H1 (cell line): Measurements from ENCODE around the gene STEAP1. TPM values are rescaled to one million over a fixed set of nuclear protein-coding genes. Genes with fewer than 3 reads are reported as not detected.

Source experiments
- CTCF ChIA-PET: fragments of 300-600 bp; sonication (Branson Sonifier 250); formaldehyde crosslinking; loops from one replicate; lab custom pipeline; 2021; ENCODE audit not compliant: partially characterized antibody; lab: Charles Lee
- POLR2A ChIA-PET: fragments of 300-600 bp; sonication (Branson Sonifier 250); formaldehyde crosslinking; loops from one replicate; lab custom pipeline; 2021; ENCODE audit warnings: inconsistent platforms; ENCODE audit not compliant: partially characterized antibody; lab: Charles Lee
- DNase-seq, 2 experiments: peaks; one replicate each; pipeline versions ENCODE4 v3.0.0 to v3.0.0-alpha.2; 2010 to 2022; ENCODE audit warnings: low spot score in 2 of 2, low read depth in 1 of 2, mixed read lengths in 1 of 2
- FAIRE-seq: peaks from 2 replicates; lab custom pipeline; 2011; peaks lifted over from hg19 to GRCh38; lab: Jason Lieb, UNC
- H2AFZ ChIP-seq: 2 replicates; pipeline ENCODE4 v1.8.1; 2012; ENCODE audit warnings: low read length, inconsistent platforms
- H2AK5ac ChIP-seq: 2 replicates; pipeline ENCODE4 v1.6.1; 2013; ENCODE audit warnings: low read depth, low read length
- H2BK120ac ChIP-seq: replicated peaks from 2 replicates; pipeline ENCODE3; 2013; ENCODE audit warnings: low read depth, low read length, inconsistent platforms
- H2BK12ac ChIP-seq: 2 replicates; pipeline ENCODE4 v1.6.1; 2013; ENCODE audit warnings: low read depth, low read length
- H2BK15ac ChIP-seq: 2 replicates; pipeline ENCODE4 v1.6.1; 2013; ENCODE audit warnings: low read length
- H2BK20ac ChIP-seq: 2 replicates; pipeline ENCODE4 v1.6.1; 2013; ENCODE audit warnings: low read length
- H2BK5ac ChIP-seq: 2 replicates; pipeline ENCODE4 v1.6.1; 2013; ENCODE audit warnings: low read depth, low read length
- H3K14ac ChIP-seq: 2 replicates; pipeline ENCODE4 v1.6.1; 2013; ENCODE audit warnings: inconsistent platforms; ENCODE audit not compliant: insufficient read length
- H3K18ac ChIP-seq: 2 replicates; pipeline ENCODE4 v1.6.1; 2013; ENCODE audit warnings: low read length; ENCODE audit errors: extremely low read depth
- H3K23ac ChIP-seq: 2 replicates; pipeline ENCODE4 v1.6.1; 2013; ENCODE audit warnings: inconsistent platforms; ENCODE audit not compliant: insufficient read length
- H3K23me2 ChIP-seq: 2 replicates; pipeline ENCODE4 v1.6.1; 2013; ENCODE audit warnings: low read depth, low read length
- H3K27ac ChIP-seq: 2 replicates; pipeline ENCODE4 v1.6.1; 2011; ENCODE audit warnings: low read depth, low read length, inconsistent platforms
- H3K27me3 ChIP-seq, 4 experiments: replicated peaks in 1 of 4; 1 replicate in 1 of 4; 2 replicates in 3 of 4; pipeline versions ENCODE4 v1.6.1 to v1.8.1; 2011 to 2013; ENCODE audit warnings: low read length in 3 of 4, mild to moderate bottlenecking in 3 of 4, inconsistent platforms in 2 of 4, mixed read lengths in 2 of 4, moderate library complexity in 1 of 4; ENCODE audit not compliant: control insufficient read depth in 3 of 4, insufficient read depth in 3 of 4; ENCODE audit errors: extremely low read depth in 1 of 4
- H3K36me3 ChIP-seq, 4 experiments: 2 replicates each; pipeline versions ENCODE4 v1.6.1 to v1.8.1; 2011 to 2013; ENCODE audit warnings: mild to moderate bottlenecking in 4 of 4, low read length in 3 of 4, moderate library complexity in 2 of 4, control low read depth in 1 of 4, inconsistent platforms in 1 of 4; ENCODE audit not compliant: insufficient read depth in 4 of 4, control insufficient read depth in 2 of 4
- H3K4ac ChIP-seq: replicated peaks from 2 replicates; pipeline ENCODE3; 2013; ENCODE audit warnings: low read length, low read depth, mixed read lengths, inconsistent platforms; ENCODE audit not compliant: insufficient read length
- H3K4me1 ChIP-seq, 4 experiments: replicated peaks in 1 of 4; 1 replicate in 1 of 4; 2 replicates in 3 of 4; pipeline versions ENCODE4 v1.6.1 to v1.8.1; 2011 to 2013; ENCODE audit warnings: low read length in 3 of 4, inconsistent platforms in 2 of 4, mixed read lengths in 1 of 4; ENCODE audit not compliant: insufficient read depth in 4 of 4, control insufficient read depth in 3 of 4
- H3K4me2 ChIP-seq, 2 experiments: 2 replicates each; pipeline versions ENCODE4 v1.6.1 to v1.8.1; 2011 to 2013; ENCODE audit warnings: low read depth in 2 of 2, low read length in 2 of 2, control low read depth in 1 of 2, inconsistent platforms in 1 of 2, mild to moderate bottlenecking in 1 of 2; ENCODE audit not compliant: insufficient read depth in 1 of 2
- H3K4me3 ChIP-seq, 4 experiments: fragments of 200-600, 300-600 bp in 1 of 4; sonication (generic), shearing (Covaris generic), sonication (Bioruptor Twin) in 1 of 4; 2 replicates each; pipeline versions ENCODE4 v1.5.1 to v1.8.1; 2011 to 2016; ENCODE audit warnings: low read length in 4 of 4, low read depth in 3 of 4, control low read depth in 2 of 4, inconsistent platforms in 2 of 4, mild to moderate bottlenecking in 2 of 4, mixed read lengths in 1 of 4, moderate library complexity in 1 of 4; ENCODE audit not compliant: insufficient read depth in 2 of 4; ENCODE audit errors: extremely low read depth in 1 of 4
- H3K56ac ChIP-seq: replicated peaks from 2 replicates; pipeline ENCODE3; 2013; ENCODE audit warnings: low read depth, mild to moderate bottlenecking, mixed read lengths, low read length, inconsistent platforms; ENCODE audit not compliant: insufficient read length
- H3K79me1 ChIP-seq: 2 replicates; pipeline ENCODE4 v1.6.1; 2013; ENCODE audit warnings: low read depth, low read length, control low read depth
- H3K79me2 ChIP-seq, 2 experiments: 2 replicates each; pipeline versions ENCODE4 v1.6.1 to v1.8.1; 2012 to 2013; ENCODE audit warnings: low read length in 2 of 2, mild to moderate bottlenecking in 2 of 2, inconsistent platforms in 1 of 2; ENCODE audit not compliant: insufficient read depth in 2 of 2, control insufficient read depth in 1 of 2
- H3K9ac ChIP-seq, 4 experiments: replicated peaks in 1 of 4; 1 replicate in 1 of 4; 2 replicates in 3 of 4; pipeline versions ENCODE4 v1.6.1 to v1.8.1; 2011 to 2013; ENCODE audit warnings: low read depth in 3 of 4, low read length in 3 of 4, control low read depth in 2 of 4, mild to moderate bottlenecking in 2 of 4, moderate library complexity in 2 of 4, inconsistent platforms in 1 of 4; ENCODE audit errors: extremely low read depth in 1 of 4
- H3K9me3 ChIP-seq, 2 experiments: 2 replicates each; pipeline versions ENCODE4 v1.6.1 to v1.8.1; 2012 to 2013; ENCODE audit warnings: mild to moderate bottlenecking in 2 of 2, moderate library complexity in 2 of 2, control low read depth in 1 of 2, inconsistent platforms in 1 of 2, low read depth in 1 of 2, low read length in 1 of 2, mixed read lengths in 1 of 2; ENCODE audit not compliant: insufficient read depth in 2 of 2
- H4K20me1 ChIP-seq, 2 experiments: replicated peaks in 1 of 2; 2 replicates each; pipeline versions ENCODE3 to v1.8.1; 2011 to 2013; ENCODE audit warnings: inconsistent platforms in 2 of 2, low read length in 2 of 2, mild to moderate bottlenecking in 1 of 2; ENCODE audit not compliant: insufficient read depth in 2 of 2, control insufficient read depth in 1 of 2
- H4K5ac ChIP-seq: 2 replicates; pipeline ENCODE4 v1.6.1; 2013; ENCODE audit warnings: low read length, low read depth, mixed read lengths, inconsistent platforms; ENCODE audit not compliant: insufficient read length
- H4K8ac ChIP-seq: 2 replicates; pipeline ENCODE4 v1.8.0; 2013; ENCODE audit warnings: mild to moderate bottlenecking, moderate library complexity, low read length, inconsistent platforms; ENCODE audit not compliant: insufficient read depth; ENCODE audit errors: extremely low read depth
- H4K91ac ChIP-seq: replicated peaks from 2 replicates; pipeline ENCODE3; 2013; ENCODE audit warnings: low read length, mixed read lengths, inconsistent platforms; ENCODE audit not compliant: insufficient read length
- ASH2L ChIP-seq: fragments of 200-600, 300-600 bp; sonication (generic); IDR thresholded peaks from one replicate; pipeline ENCODE4 v1.7.1; 2017; ENCODE audit warnings: low read length
- CEBPB ChIP-seq: IDR thresholded peaks from 2 replicates; pipeline ENCODE4 v1.6.1; 2012; ENCODE audit warnings: low read depth, low read length
- CTCF ChIP-seq, 3 experiments: IDR thresholded peaks; 1 replicate in 2 of 3; 2 replicates in 1 of 3; pipeline versions ENCODE4 v1.5.1 to v1.6.1; 2011; ENCODE audit warnings: low read length in 3 of 3, mild to moderate bottlenecking in 3 of 3, inconsistent platforms in 2 of 3, low read depth in 1 of 3, moderate library complexity in 1 of 3; ENCODE audit not compliant: insufficient read depth in 1 of 3; ENCODE audit errors: control extremely low read depth in 1 of 3
- EZH2 ChIP-seq: fragments of 200-600 bp; sonication (generic); IDR thresholded peaks from 2 replicates; pipeline ENCODE4 v1.7.1; 2012; ENCODE audit warnings: low read depth, mild to moderate bottlenecking, moderate library complexity, low read length, inconsistent platforms; ENCODE audit not compliant: severe bottlenecking
- HDAC2 ChIP-seq, 2 experiments: fragments of 300-600 bp in 1 of 2; sonication (generic) in 1 of 2; IDR thresholded peaks; 2 replicates each; pipeline ENCODE4 v1.6.1; 2011 to 2012; ENCODE audit warnings: low read depth in 2 of 2, low read length in 2 of 2, mild to moderate bottlenecking in 2 of 2, moderate library complexity in 2 of 2, borderline replicate concordance in 1 of 2, inconsistent platforms in 1 of 2
- HDAC6 ChIP-seq: IDR thresholded peaks from one replicate; pipeline ENCODE4 v1.7.1; 2012; ENCODE audit warnings: low read depth, mild to moderate bottlenecking, inconsistent platforms, low read length, moderate library complexity
- SIRT6 ChIP-seq: IDR thresholded peaks from one replicate; pipeline ENCODE4 v1.7.1; 2012; ENCODE audit warnings: low read length, inconsistent platforms
- SP4 ChIP-seq: IDR thresholded peaks from 2 replicates; pipeline ENCODE4 v1.6.1; 2012; ENCODE audit warnings: low read length, inconsistent platforms
- TAF1 ChIP-seq: IDR thresholded peaks from 2 replicates; pipeline ENCODE4 v1.6.1; 2011; ENCODE audit warnings: mild to moderate bottlenecking, low read depth, low read length
- TBP ChIP-seq: IDR thresholded peaks from 2 replicates; pipeline ENCODE4 v1.6.1; 2011; ENCODE audit warnings: low read depth, low read length, improper control_type of control experiment
- ZNF274 ChIP-seq: IDR thresholded peaks from 2 replicates; pipeline ENCODE4 v1.7.0; 2012; ENCODE audit warnings: low read length, borderline replicate concordance; ENCODE audit errors: extremely low read depth
- WGBS, 2 experiments: shearing (Covaris generic) in 1 of 2; methylation state at CpG; one replicate each; pipeline versions ENCODE4 v1.1.6 to v1.1.7; 2013 to 2015; ENCODE audit warnings: low lambda C conversion rate in 2 of 2, mixed read lengths in 2 of 2, inconsistent platforms in 1 of 2, low coverage in 1 of 2, missing lambda C conversion rate in 1 of 2; ENCODE audit not compliant: insufficient replicate concordance in 2 of 2, insufficient coverage in 1 of 2, insufficient read length in 1 of 2; ENCODE audit errors: extremely low coverage in 1 of 2, missing lambda C conversion rate in 1 of 2; 5-methylcytosine and 5-hydroxymethylcytosine counted together
- polyA plus RNA-seq, 7 experiments: library from polyadenylated mRNA; depleted of rRNA in 3 of 7; stranded (reverse) in 5 of 7; unstranded in 2 of 7; fragments of >200 nt in 5 of 7; fragments of 200-250 nt in 2 of 7; gene quantifications; 1 replicate in 5 of 7; 2 replicates in 1 of 7; 4 replicates in 1 of 7; pipeline versions ENCODE4 v1.2.1 to v1.2.3, GENCODE V29; 2011 to 2013; ENCODE audit warnings: missing spikeins in 2 of 7, mixed read lengths in 2 of 7
- total RNA-seq: library from RNA; stranded (reverse); fragmentation: NEBNext Ultra II Directional; extraction: Animal tissue kit (Norgen Biotek cat#: 25700); gene quantifications from 2 replicates; pipeline ENCODE4 v1.2.1, GENCODE V29; 2021
- TF ChIP-seq, protein P1 (sequence below): IDR thresholded peaks from 2 replicates; pipeline ENCODE4 v1.6.1; 2011; ENCODE audit warnings: low read depth, mild to moderate bottlenecking, low read length; ENCODE audit not compliant: insufficient read depth

STEAP1 gene
- total and polyA plus RNA-seq, 2 of the 8 experiments (the other 6 are each of a cell fraction or from before 2014, with no cell fraction given), result 9.2 to 9.5 TPM

DNA sequence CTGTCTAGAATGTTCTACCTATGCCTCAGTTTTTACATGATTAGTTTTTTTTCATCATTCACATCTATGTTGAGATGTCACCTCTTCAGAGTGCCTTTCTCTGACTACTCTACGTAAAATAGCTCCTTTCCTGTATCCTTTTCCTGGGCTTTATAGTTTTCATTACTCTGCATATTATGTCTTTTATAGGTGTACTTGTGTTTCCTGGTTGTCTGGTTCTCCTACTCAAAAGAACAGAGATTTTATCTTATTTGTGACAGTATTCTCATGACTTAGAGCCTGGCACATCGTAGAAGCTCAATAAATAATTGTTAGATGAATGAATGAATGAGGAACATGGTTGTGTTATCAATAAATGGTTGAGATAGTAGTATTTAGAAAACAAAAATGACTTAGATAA lies 17.9 kb downstream of the STEAP1 start:
- H3K4me2 ChIP-seq, result no peak overlapping the region
- no peak overlapping the region for H2AK5ac ChIP-seq
- H3K79me2 ChIP-seq, result no peaks in the 10 kb centered on the region
- no peaks in the 10 kb centered on the region for H4K20me1 ChIP-seq
- no peak overlapping the region for H4K5ac ChIP-seq
- H3K18ac ChIP-seq, result no peak overlapping the region
- H2BK5ac ChIP-seq, result no peak overlapping the region
- peaks cover 9 to 11% of the 10 kb centered on the region in 2 experiments; a peak in 3 of 4 replicates for H3K9me3 ChIP-seq
- CTCF ChIA-PET, result interaction anchor here (2.4 kb wide), 1 partner anchor 75 kb away, joined by 6 read pairs; no protein-coding TSS in a partner anchor
- H3K56ac ChIP-seq, result no peak overlapping the region
- no peaks in the 10 kb centered on the region for H3K27me3 ChIP-seq
- H3K23ac ChIP-seq, result no peak overlapping the region
- H3K23me2 ChIP-seq, result no peaks in the 10 kb centered on the region
- no peaks in the 10 kb centered on the region for H3K79me1 ChIP-seq
- WGBS, 2 experiments, result 84% methylated on average over 2 of the region's 2 CpGs; no CpG with 5 or more reads in 1 of the 2 experiments
- no peak overlapping the region for H2BK15ac ChIP-seq
- H3K14ac ChIP-seq, result no peak overlapping the region
- no peak overlapping the region for H3K4me3 ChIP-seq
- no peaks in the 10 kb centered on the region for H3K4me1 ChIP-seq
- no peak overlapping the region for H4K91ac ChIP-seq
- POLR2A ChIA-PET, result no interaction called here
- H2BK120ac ChIP-seq, result no peak overlapping the region
- H3K36me3 ChIP-seq, result no peaks in the 10 kb centered on the region
- H2BK20ac ChIP-seq, result no peak overlapping the region
- no peak overlapping the region for H3K27ac ChIP-seq
- no peak overlapping the region for H3K9ac ChIP-seq
- H4K8ac ChIP-seq, result no peak overlapping the region
- no peak for FAIRE-seq
- H3K4ac ChIP-seq, result no peak overlapping the region
- no peak overlapping the region for H2AFZ ChIP-seq
- DNase-seq, result no peak
- H2BK12ac ChIP-seq, result no peak overlapping the region
- no peak for TF ChIP-seq ASH2L
- no peak for TF ChIP-seq CTCF (IDR thresholded peaks at IDR 0.05; ENCODE audit: control extremely low read depth in 1 of 3, insufficient read depth in 1 of 3, low read depth in 1 of 3, low read length in 3 of 3)
- TF ChIP-seq CEBPB, result no peak
- TF ChIP-seq, protein P1, sequence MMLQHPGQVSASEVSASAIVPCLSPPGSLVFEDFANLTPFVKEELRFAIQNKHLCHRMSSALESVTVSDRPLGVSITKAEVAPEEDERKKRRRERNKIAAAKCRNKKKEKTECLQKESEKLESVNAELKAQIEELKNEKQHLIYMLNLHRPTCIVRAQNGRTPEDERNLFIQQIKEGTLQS, result no peak
- TF ChIP-seq SIRT6, result no peak
- TF ChIP-seq TAF1, result no peak
- no peak for TF ChIP-seq EZH2
- TF ChIP-seq ZNF274, result no peak
- TF ChIP-seq SP4, result no peak
- no peak for TF ChIP-seq TBP
- no peak for TF ChIP-seq HDAC2 (IDR thresholded peaks at IDR 0.05; ENCODE audit: borderline replicate concordance in 1 of 2, low read depth in 2 of 2, low read length in 2 of 2)
- no peak for TF ChIP-seq HDAC6
